H1 (cell line): Measurements from ENCODE around the gene CYP2S1. TPM values are rescaled to one million over a fixed set of nuclear protein-coding genes. Genes with fewer than 3 reads are reported as not detected.

ENCODE experiments used
- ASH2L ChIP-seq: fragments of 200-600, 300-600 bp; sonication (generic); IDR thresholded peaks from one replicate; pipeline ENCODE4 v1.7.1; 2017; ENCODE audit warnings: low read length
- CREB1 ChIP-seq: IDR thresholded peaks from 2 replicates; pipeline ENCODE4 v1.6.1; 2012; ENCODE audit warnings: inconsistent platforms
- POLR2A ChIP-seq, 2 experiments: IDR thresholded peaks; 1 replicate in 1 of 2; 2 replicates in 1 of 2; pipeline ENCODE4 v1.6.1; 2011; ENCODE audit warnings: low read depth in 2 of 2, low read length in 2 of 2, mild to moderate bottlenecking in 2 of 2; ENCODE audit errors: control extremely low read depth in 1 of 2
- RBBP5 ChIP-seq: IDR thresholded peaks from 2 replicates; pipeline ENCODE4 v1.7.1; 2012; ENCODE audit warnings: low read depth, mild to moderate bottlenecking, inconsistent platforms, low read length, moderate library complexity, borderline replicate concordance
- RFX5 ChIP-seq: IDR thresholded peaks from 2 replicates; pipeline ENCODE4 v1.6.1; 2011; ENCODE audit warnings: low read depth, low read length, improper control_type of control experiment, borderline replicate concordance
- polyA plus RNA-seq, 7 experiments: library from polyadenylated mRNA; depleted of rRNA in 3 of 7; stranded (reverse) in 5 of 7; unstranded in 2 of 7; fragments of >200 nt in 5 of 7; fragments of 200-250 nt in 2 of 7; gene quantifications; 1 replicate in 5 of 7; 2 replicates in 1 of 7; 4 replicates in 1 of 7; pipeline versions ENCODE4 v1.2.1 to v1.2.3, GENCODE V29; 2011 to 2013; ENCODE audit warnings: missing spikeins in 2 of 7, mixed read lengths in 2 of 7
- total RNA-seq: library from RNA; stranded (reverse); fragmentation: NEBNext Ultra II Directional; extraction: Animal tissue kit (Norgen Biotek cat#: 25700); gene quantifications from 2 replicates; pipeline ENCODE4 v1.2.1, GENCODE V29; 2021
- TF ChIP-seq, protein P1 (sequence below): fragments of 300-600 bp; sonication (generic); IDR thresholded peaks from 2 replicates; pipeline ENCODE4 v1.7.1; 2012; ENCODE audit warnings: low read length, moderate library complexity, mild to moderate bottlenecking, inconsistent platforms; ENCODE audit not compliant: insufficient replicate concordance

The CYP2S1 gene
- total and polyA plus RNA-seq, 2 of the 8 experiments (the other 6 are each of a cell fraction or from before 2014, with no cell fraction given), result 97.9 to 245 TPM

DNA sequence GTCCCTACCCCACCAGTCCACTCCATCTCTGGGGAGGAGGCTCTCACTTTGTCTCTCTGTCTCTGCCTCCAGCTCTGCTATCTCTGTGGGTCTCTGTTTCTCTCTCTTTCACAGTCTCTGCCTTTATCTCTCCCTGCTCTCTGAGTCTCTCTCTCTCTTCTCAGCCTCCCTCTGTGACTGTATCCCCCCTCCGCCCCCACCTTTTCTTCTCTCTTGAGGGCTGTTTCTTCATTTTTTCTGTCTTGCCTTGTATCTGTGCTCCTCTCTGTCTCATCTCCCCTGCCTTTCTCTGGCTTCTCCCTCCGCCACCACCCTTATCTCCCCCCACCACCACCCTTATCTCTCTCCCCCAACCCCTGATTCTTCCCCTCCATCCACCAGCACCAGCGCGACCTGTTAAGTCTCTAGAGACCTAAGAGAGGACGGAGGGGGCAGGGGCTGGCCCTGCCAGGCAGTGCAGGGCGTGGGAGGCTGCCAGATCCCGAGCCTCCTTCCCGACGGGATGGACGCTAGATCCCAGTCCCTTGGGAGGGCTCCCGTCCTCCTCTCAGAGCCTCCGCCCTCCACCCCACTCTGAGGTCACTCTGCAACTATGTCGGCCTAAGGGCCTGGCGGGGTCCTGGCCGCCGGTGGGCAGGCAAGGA, 27.0 kb downstream of the CYP2S1 start (continued):
- TF ChIP-seq, protein P1, sequence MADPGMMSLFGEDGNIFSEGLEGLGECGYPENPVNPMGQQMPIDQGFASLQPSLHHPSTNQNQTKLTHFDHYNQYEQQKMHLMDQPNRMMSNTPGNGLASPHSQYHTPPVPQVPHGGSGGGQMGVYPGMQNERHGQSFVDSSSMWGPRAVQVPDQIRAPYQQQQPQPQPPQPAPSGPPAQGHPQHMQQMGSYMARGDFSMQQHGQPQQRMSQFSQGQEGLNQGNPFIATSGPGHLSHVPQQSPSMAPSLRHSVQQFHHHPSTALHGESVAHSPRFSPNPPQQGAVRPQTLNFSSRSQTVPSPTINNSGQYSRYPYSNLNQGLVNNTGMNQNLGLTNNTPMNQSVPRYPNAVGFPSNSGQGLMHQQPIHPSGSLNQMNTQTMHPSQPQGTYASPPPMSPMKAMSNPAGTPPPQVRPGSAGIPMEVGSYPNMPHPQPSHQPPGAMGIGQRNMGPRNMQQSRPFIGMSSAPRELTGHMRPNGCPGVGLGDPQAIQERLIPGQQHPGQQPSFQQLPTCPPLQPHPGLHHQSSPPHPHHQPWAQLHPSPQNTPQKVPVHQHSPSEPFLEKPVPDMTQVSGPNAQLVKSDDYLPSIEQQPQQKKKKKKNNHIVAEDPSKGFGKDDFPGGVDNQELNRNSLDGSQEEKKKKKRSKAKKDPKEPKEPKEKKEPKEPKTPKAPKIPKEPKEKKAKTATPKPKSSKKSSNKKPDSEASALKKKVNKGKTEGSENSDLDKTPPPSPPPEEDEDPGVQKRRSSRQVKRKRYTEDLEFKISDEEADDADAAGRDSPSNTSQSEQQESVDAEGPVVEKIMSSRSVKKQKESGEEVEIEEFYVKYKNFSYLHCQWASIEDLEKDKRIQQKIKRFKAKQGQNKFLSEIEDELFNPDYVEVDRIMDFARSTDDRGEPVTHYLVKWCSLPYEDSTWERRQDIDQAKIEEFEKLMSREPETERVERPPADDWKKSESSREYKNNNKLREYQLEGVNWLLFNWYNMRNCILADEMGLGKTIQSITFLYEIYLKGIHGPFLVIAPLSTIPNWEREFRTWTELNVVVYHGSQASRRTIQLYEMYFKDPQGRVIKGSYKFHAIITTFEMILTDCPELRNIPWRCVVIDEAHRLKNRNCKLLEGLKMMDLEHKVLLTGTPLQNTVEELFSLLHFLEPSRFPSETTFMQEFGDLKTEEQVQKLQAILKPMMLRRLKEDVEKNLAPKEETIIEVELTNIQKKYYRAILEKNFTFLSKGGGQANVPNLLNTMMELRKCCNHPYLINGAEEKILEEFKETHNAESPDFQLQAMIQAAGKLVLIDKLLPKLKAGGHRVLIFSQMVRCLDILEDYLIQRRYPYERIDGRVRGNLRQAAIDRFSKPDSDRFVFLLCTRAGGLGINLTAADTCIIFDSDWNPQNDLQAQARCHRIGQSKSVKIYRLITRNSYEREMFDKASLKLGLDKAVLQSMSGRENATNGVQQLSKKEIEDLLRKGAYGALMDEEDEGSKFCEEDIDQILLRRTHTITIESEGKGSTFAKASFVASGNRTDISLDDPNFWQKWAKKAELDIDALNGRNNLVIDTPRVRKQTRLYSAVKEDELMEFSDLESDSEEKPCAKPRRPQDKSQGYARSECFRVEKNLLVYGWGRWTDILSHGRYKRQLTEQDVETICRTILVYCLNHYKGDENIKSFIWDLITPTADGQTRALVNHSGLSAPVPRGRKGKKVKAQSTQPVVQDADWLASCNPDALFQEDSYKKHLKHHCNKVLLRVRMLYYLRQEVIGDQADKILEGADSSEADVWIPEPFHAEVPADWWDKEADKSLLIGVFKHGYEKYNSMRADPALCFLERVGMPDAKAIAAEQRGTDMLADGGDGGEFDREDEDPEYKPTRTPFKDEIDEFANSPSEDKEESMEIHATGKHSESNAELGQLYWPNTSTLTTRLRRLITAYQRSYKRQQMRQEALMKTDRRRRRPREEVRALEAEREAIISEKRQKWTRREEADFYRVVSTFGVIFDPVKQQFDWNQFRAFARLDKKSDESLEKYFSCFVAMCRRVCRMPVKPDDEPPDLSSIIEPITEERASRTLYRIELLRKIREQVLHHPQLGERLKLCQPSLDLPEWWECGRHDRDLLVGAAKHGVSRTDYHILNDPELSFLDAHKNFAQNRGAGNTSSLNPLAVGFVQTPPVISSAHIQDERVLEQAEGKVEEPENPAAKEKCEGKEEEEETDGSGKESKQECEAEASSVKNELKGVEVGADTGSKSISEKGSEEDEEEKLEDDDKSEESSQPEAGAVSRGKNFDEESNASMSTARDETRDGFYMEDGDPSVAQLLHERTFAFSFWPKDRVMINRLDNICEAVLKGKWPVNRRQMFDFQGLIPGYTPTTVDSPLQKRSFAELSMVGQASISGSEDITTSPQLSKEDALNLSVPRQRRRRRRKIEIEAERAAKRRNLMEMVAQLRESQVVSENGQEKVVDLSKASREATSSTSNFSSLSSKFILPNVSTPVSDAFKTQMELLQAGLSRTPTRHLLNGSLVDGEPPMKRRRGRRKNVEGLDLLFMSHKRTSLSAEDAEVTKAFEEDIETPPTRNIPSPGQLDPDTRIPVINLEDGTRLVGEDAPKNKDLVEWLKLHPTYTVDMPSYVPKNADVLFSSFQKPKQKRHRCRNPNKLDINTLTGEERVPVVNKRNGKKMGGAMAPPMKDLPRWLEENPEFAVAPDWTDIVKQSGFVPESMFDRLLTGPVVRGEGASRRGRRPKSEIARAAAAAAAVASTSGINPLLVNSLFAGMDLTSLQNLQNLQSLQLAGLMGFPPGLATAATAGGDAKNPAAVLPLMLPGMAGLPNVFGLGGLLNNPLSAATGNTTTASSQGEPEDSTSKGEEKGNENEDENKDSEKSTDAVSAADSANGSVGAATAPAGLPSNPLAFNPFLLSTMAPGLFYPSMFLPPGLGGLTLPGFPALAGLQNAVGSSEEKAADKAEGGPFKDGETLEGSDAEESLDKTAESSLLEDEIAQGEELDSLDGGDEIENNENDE, result no peak
- TF ChIP-seq RFX5 (no peak), CREB1 (no peak), POLR2A (IDR thresholded peaks at IDR 0.05; ENCODE audit: control extremely low read depth in 1 of 2, low read depth in 2 of 2, low read length in 2 of 2) (no peak), ASH2L (no peak), RBBP5 (no peak)
